ENCODE results near the gene TSC22D3.

TSC22D3 gene

GRCh38 chrX:107760304-107761077 is 15.1 kb downstream of the TSC22D3 start:
- no peak for DNase-seq

- DNase-seq = no peak
These were observed 17.3 kb downstream of the TSC22D3 start for GRCh38 chrX:107758231-107758766.

DNA sequence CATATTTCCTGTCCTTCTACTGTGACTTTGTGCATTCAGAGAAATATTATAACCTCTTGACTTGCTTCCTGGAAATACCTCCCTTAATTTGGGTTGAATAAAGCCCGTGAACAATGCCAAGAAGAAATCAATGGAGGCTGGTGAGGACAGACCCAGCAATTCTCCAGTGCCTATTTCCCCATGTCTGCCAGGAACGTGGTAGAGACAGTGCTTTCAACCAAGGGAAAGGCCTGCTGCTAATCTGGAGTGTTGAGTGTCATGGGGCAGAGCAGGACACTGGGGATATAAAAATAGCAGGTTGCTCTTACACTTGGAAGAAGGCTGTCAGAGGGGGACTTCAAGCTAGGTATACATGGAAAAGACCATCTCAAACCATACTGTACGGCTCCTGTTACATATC is 19.9 kb downstream of the TSC22D3 start:
- DNase-seq = no peak

DNA sequence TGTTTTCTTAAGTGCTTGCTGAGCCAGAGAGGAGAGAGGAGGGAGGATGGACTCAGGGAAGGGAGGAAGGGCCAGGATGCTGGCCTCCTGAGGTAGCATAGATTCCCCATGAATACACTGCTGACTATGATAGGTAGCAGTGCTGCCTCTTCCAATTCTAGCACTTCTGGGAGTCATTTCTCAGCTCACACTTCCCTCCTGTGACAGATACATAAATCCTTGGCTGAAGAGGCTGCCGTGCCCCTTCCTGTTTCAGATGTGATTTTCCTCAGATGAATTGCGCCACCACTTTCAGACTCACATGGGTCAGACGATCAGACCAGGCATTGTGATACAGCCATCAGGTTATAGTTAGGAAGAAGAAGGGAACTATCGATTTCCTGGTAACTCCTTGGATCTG is 22.4 kb downstream of the TSC22D3 start:
- peak; percentile 57 to 66 (median 62) for DNase-seq

DNA sequence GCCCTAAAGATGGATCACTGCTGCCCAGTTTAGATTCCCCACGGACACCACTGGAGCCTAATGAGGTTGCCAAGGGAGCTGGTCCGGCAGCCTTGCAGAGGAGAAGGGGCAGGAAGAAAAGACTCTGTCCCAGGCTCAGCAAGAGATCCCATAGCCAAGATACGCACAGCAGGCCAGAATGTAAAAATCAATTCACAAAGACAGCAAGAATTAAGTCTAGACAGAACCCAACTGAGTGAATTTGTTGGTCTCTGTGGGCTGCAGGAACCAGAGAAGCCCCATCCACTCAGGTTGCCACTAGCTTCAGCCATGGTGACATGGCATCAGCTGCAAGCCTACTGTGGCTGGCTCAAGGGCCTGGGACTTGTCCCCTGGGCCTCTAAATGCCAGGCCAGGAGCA is 22.9 kb downstream of the TSC22D3 start:
- DNase-seq = no peak

GRCh38 chrX:107752043-107752442 is 23.5 kb downstream of the TSC22D3 start:
- no peak for DNase-seq

DNA sequence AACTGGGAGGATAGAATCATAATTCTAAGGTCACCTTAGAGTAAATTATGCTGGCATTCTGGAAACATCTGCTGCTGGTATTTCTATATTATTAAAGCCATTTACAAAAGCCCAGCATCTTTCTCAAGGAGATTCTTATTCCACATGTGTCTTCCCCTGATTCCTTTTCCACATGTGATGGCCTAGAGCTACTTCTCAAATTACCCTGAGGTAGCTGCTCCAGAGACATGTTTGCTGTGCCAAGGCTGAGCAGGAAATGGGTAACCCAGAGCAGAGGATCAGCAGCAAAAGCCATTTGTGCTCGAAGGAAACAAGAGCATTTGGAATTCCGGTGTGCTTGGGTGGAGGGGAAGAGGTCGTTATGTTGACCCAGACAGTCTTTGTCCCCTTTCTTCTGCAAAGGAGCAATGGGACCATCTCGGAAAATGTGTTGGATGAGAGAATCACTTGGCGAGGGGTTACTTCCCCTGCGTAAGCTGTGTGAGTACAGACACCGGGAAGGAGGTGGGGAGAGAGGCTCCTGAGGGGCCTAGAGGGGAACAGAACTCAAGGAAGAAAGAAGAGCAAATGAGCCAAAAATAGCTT is 24.6 kb downstream of the TSC22D3 start:
- DNase-seq = no peak

DNA sequence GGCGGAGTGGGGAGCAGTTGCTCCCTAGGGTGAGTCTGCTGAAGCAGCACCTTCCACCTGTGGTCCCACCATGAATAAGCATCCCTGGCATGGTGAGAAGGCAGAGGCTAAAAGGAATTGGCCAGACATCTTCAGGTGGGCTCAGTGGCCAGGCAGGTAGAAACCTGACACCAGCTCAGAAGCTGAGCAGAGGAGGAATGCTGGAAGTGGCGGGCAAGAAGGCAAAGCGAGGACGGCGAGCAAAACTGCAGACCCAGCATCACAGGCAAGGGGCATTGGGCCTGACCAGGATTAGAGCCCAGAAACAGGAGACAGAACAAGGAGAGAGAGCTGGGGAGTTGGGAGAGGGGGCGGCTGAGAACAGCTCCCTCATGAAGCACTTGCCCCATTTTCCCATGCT is 25.3 kb downstream of the TSC22D3 start:
- DNase-seq = no peak

DNA sequence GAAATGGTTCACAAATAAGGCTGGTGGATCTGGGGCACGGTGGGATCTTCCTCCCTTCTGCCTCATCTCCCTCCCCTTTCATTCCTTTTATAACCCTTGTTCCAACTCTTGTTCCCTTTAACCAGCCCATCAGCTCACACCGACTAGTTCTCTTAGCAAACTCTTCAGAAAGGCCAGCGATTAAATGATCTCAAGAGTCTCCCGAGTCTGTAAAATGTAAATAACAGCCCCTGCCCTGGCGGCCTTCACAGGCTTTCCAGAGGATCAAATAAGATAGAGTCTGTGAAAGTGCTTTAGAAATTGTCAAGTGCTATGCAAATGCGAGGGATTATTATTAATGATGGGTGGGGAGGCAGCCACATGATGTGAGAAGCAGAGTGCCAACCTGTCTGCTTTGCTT is 27.1 kb downstream of the TSC22D3 start:
- DNase-seq = no peak

DNA sequence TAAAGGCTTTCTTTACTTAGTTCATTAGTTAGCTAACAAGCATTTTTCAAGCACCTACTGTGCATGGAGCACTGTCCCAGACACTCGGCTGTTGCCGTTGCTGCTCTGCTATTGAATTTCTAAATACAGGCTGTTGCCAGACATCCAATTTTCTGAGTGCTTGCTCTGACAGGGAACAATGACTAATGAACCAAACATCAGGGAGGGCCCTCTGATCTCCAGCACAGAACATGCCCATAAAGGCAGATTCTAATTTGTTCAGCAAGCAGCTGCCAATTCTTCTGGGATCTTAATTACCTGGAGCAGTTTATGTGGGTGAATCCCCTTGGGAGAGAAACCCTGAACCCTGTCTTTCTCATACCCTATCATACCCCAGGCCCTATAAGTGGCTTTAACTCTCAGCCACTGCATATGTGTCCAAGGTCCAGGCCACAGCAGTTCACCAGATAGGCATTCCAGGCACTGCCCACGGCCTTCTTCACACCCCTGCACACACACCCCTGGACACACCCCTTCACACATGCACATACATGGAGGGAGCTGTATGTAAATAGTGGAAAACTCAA is 27.9 kb downstream of the TSC22D3 start:
- no peak for DNase-seq

DNA sequence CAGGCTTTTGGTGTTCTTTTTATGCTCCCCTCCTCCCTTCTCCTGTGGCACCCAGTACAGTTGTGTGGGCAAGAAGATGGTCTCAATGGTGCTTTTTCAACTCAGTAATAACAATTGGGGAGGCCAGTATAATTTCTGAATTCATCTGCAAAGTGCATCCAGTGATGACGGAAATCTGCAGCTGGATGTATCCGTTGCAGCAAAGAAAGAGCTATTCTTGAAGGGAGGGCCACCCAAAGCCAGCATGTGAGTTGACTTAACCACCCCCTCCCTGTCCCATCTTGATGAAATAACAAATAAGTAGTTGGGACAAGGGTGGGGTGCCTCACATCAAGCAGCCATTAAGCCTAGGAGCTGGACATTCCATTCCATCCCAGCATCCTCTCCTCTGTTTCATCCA is 30.7 kb downstream of the TSC22D3 start:
- DNase-seq = no peak

GRCh38 chrX:107743995-107744394 is 31.6 kb downstream of the TSC22D3 start:
- no peak for DNase-seq

DNA sequence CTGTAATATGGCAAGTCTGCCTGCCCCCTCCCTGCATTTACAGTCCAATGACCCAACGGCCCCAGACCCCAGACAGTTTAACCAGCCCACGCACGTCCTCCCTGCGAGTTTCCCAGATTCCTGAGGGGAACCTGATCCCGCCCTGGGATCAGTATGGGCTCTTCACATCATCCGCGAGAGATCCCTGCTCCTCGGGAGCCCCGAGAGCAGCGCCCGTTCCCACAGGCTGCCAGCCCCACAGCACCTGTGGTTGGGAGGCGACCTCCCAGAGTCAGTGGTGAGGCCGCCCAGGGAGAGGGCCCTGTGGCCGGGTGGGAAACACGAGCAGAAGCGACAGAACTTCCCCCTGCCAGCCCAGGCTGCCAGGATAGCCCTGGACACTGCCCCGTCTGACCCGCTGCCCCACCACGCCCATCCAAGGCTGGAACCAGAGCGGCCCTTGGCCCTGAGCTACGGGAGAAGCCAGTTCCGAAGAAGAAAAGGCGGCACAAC is 32.8 kb downstream of the TSC22D3 start:
- no peak for DNase-seq

DNA sequence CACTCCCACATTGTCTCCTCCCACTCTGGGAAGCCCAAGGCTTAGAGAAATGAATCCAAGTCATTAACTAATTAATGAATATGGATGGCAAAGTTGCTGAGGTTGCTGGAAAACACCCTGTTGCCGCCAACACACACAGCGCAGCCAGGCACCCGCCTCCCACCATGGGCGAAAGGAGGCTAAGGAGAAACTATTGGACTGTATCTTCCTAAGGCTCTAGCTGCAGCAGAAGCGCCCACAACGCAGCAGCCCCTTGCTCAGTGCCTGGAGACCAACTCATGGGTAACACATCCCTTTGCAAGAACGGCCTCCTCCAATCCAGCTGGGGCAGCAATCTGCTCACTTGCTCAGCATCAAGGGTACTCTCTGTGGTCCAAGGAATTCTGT is 34.2 kb downstream of the TSC22D3 start:
- DNase-seq = no peak

GRCh38 chrX:107739541-107739940 is 36.0 kb downstream of the TSC22D3 start:
- DNase-seq = no peak

DNA sequence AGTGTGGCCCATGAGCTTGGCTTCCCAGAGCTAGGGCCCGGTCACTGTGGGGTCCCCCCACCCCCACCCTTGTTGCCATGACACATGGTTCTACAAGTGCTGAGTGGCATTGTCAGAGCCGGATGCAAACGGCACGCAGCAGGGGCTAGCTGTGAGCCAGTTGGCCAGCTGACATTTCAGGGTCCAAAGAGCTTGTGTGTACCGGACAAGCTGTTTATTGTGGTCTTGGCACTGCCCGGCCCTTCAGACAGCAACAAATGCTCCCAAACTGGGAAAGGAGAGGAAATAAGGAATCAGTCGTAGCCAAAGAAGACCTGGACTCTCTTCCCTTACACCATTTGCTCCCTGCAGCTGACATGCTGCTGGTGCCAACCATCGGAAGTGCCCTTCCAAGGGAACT is 36.8 kb downstream of the TSC22D3 start:
- DNase-seq = no peak

- DNase-seq = no peak
These were observed 37.3 kb downstream of the TSC22D3 start for GRCh38 chrX:107738272-107738671.

GRCh38 chrX:107736781-107737531 is 38.6 kb downstream of the TSC22D3 start:
- no peak for DNase-seq

DNA sequence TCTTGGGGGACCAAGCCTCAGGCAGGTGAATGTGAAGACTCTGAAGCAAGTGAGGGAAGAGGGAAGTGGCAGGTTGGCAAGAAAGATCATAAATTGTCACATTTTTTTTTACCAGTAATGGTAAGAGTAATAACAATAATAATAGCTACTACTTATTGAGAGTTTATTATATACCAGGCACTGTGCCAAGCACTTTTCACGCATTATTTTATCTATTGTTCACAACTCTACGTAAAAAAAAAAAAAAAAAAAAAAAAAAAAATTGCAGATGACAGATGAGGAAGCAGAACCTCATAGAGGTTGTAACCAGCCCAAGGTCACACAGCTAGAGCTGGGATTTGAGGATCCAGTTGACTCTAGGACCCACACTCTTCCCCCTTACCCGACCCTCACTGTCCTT is 40.9 kb downstream of the TSC22D3 start:
- peak in 3 of 4 experiments; percentile 24 to 38 (median 33) for DNase-seq

GRCh38 chrX:107733686-107734085 is 41.9 kb downstream of the TSC22D3 start:
- DNase-seq = no peak

DNA sequence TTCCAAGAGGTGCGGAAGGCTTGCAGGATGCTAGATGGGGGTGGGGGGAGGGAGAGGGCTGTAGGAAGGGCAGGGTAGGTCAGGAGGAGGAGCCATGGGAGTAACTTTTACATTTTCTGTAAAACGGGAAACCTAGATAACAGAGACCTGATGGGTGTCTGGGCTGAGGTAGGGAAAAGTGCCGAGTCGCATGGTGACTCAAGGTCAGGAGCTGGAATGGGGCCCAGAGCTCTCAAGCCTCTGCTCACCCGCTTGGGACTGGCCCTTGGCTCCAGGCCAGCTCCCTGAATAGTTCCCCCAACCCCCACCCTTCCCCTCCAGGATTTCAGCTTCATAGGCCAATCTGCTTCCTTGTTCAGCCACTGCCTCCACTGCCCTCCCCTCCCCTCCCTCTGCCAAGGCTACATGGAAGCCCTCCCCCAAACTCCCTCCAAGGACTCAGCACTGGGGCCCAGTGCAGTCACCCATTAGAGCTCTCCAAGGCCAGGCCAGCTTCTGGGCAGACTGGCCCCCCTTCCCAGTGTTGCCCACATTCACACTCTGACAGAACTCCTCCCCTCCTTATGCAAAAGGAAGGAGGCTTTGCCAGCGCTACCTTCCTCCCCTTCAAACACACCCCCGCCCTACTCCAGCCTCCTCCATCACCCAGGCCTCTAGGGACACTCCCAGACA is 43.6 kb downstream of the TSC22D3 start:
- peak; percentile 84 to 93 (median 90) for DNase-seq

GRCh38 chrX:107730991-107731766 is 44.4 kb downstream of the TSC22D3 start:
- DNase-seq = no peak

Data from suppressor macrophage (primary cell).